WTC11 (cell line): ENCODE measurements around the gene ZNF592. TPM values are rescaled to one million over a fixed set of nuclear protein-coding genes. Genes with fewer than 3 reads are reported as not detected.

Source experiments
- ATAC-seq: fragments of 200-7000 bp; cut with Tn5 transposase; 2 replicates; pipeline ENCODE4 v1.10.0; 2021; ENCODE audit warnings: mild to moderate bottlenecking, moderate library complexity
- CTCF ChIA-PET: fragments of 300-600 bp; sonication (Branson Sonifier 250); formaldehyde crosslinking; loops from one replicate; lab custom pipeline; 2021; ENCODE audit warnings: antibody characterized with exemption; lab: Charles Lee
- POLR2A ChIA-PET: fragments of 350-600 bp; sonication (Branson Sonifier 250); formaldehyde crosslinking; loops from one replicate; lab custom pipeline; 2021; ENCODE audit warnings: antibody characterized with exemption; lab: Charles Lee
- DNase-seq: peaks from one replicate; pipeline ENCODE4 v3.0.0; 2021; ENCODE audit warnings: low spot score
- H3K27ac Mint-ChIP-seq: 2 replicates; pipeline ENCODE4 v1.8.0; 2021; ENCODE audit warnings: mixed read lengths
- H3K27me3 Mint-ChIP-seq: 2 replicates; pipeline ENCODE4 v1.8.0; 2021; ENCODE audit warnings: low read depth, mild to moderate bottlenecking, moderate library complexity, mixed read lengths
- H3K36me3 Mint-ChIP-seq: 2 replicates; pipeline ENCODE4 v1.8.0; 2021; ENCODE audit warnings: mixed read lengths
- H3K4me1 Mint-ChIP-seq: 2 replicates; pipeline ENCODE4 v1.8.0; 2022; ENCODE audit warnings: mixed read lengths
- H3K4me3 Mint-ChIP-seq: 2 replicates; pipeline ENCODE4 v1.8.0; 2021; ENCODE audit warnings: mild to moderate bottlenecking, moderate library complexity, mixed read lengths
- H3K9me3 Mint-ChIP-seq: 2 replicates; pipeline ENCODE4 v1.8.0; 2021; ENCODE audit warnings: mixed read lengths
- AR ChIP-seq: fragments of 250-450 bp; sonication (Bioruptor Pico); IDR thresholded peaks from 2 replicates; pipeline ENCODE4 v1.9.0; 2021; ENCODE audit warnings: mild to moderate bottlenecking
- CTCF ChIP-seq: fragments of 200-600 bp; IDR thresholded peaks from 2 replicates; pipeline ENCODE4 v1.8.0; 2022; ENCODE audit warnings: antibody characterized with exemption
- FOXK1 ChIP-seq: sonication (generic); formaldehyde crosslinking; IDR thresholded peaks from 2 replicates; pipeline ENCODE4 v1.8.0; 2022; ENCODE audit warnings: mild to moderate bottlenecking, moderate library complexity, missing genetic modification reagents
- FOXP1 ChIP-seq: sonication (generic); formaldehyde crosslinking; IDR thresholded peaks from 2 replicates; pipeline ENCODE4 v1.8.0; 2022; ENCODE audit warnings: missing genetic modification reagents, mild to moderate bottlenecking, moderate library complexity, borderline replicate concordance
- FOXP4 ChIP-seq: sonication (generic); formaldehyde crosslinking; IDR thresholded peaks from 2 replicates; pipeline ENCODE4 v1.8.0; 2022; ENCODE audit warnings: mild to moderate bottlenecking, missing genetic modification reagents
- GRHL2 ChIP-seq: fragments of 250-450 bp; sonication (Bioruptor Pico); IDR thresholded peaks from 2 replicates; pipeline ENCODE4 v1.8.0; 2022; ENCODE audit warnings: mild to moderate bottlenecking, moderate library complexity; ENCODE audit not compliant: insufficient replicate concordance, severe bottlenecking
- GTF2I ChIP-seq: fragments of 250-450 bp; sonication (Bioruptor Pico); conservative IDR thresholded peaks from 2 replicates; pipeline ENCODE4 v1.4.0; 2021; ENCODE audit warnings: mild to moderate bottlenecking
- HMGXB4 ChIP-seq: sonication (generic); formaldehyde crosslinking; IDR thresholded peaks from 2 replicates; pipeline ENCODE4 v1.8.1; 2023; ENCODE audit warnings: mild to moderate bottlenecking, moderate library complexity, missing genetic modification reagents
- IRF1 ChIP-seq: sonication (generic); formaldehyde crosslinking; IDR thresholded peaks from 2 replicates; pipeline ENCODE4 v1.8.0; 2023; ENCODE audit warnings: missing genetic modification reagents
- JUN ChIP-seq: sonication (generic); formaldehyde crosslinking; IDR thresholded peaks from 2 replicates; pipeline ENCODE4 v1.8.0; 2023; ENCODE audit warnings: mild to moderate bottlenecking, missing genetic modification reagents
- KAT7 ChIP-seq: sonication (generic); formaldehyde crosslinking; IDR thresholded peaks from 2 replicates; pipeline ENCODE4 v1.8.1; 2023; ENCODE audit warnings: missing genetic modification reagents, mild to moderate bottlenecking, borderline replicate concordance
- STAT6 ChIP-seq: sonication (generic); formaldehyde crosslinking; conservative IDR thresholded peaks from 2 replicates; pipeline ENCODE4 v1.8.1; 2023; ENCODE audit warnings: mild to moderate bottlenecking, low read depth, missing genetic modification reagents, moderate library complexity
- TP53 ChIP-seq: sonication (generic); formaldehyde crosslinking; IDR thresholded peaks from 2 replicates; pipeline ENCODE4 v1.8.1; 2023; ENCODE audit warnings: mild to moderate bottlenecking, missing genetic modification reagents
- USF1 ChIP-seq: sonication (generic); formaldehyde crosslinking; IDR thresholded peaks from 2 replicates; pipeline ENCODE4 v1.8.0; 2022; ENCODE audit warnings: mild to moderate bottlenecking, missing genetic modification reagents
- ZNF121 ChIP-seq: sonication (generic); formaldehyde crosslinking; IDR thresholded peaks from 2 replicates; pipeline ENCODE4 v1.8.0; 2023; ENCODE audit warnings: missing genetic modification reagents
- ZNF423 ChIP-seq: fragments of 250-450 bp; sonication (Bioruptor Pico); IDR thresholded peaks from 2 replicates; pipeline ENCODE4 v2.1.2; 2022; ENCODE audit warnings: mild to moderate bottlenecking, moderate library complexity
- total RNA-seq: library from RNA; stranded (reverse); gene quantifications from 3 replicates; pipeline ENCODE4 v1.2.3, GENCODE V29; 2021
- TF ChIP-seq, protein P1 (sequence below): sonication (generic); formaldehyde crosslinking; IDR thresholded peaks from 2 replicates; pipeline ENCODE4 v1.8.0; 2022; ENCODE audit warnings: mild to moderate bottlenecking, missing genetic modification reagents
- TF ChIP-seq, protein P2 (sequence below): sonication (generic); formaldehyde crosslinking; conservative IDR thresholded peaks from 2 replicates; pipeline ENCODE4 v1.8.1; 2022; ENCODE audit warnings: mild to moderate bottlenecking, missing genetic modification reagents
- TF ChIP-seq, protein P3 (sequence below): fragments of 250-450 bp; sonication (Bioruptor Pico); IDR thresholded peaks from 2 replicates; pipeline ENCODE4 v1.9.0; 2021; ENCODE audit warnings: mild to moderate bottlenecking

The ZNF592 gene
- total RNA-seq, 1 experiment from 2014 or later = 28.0 TPM

DNA sequence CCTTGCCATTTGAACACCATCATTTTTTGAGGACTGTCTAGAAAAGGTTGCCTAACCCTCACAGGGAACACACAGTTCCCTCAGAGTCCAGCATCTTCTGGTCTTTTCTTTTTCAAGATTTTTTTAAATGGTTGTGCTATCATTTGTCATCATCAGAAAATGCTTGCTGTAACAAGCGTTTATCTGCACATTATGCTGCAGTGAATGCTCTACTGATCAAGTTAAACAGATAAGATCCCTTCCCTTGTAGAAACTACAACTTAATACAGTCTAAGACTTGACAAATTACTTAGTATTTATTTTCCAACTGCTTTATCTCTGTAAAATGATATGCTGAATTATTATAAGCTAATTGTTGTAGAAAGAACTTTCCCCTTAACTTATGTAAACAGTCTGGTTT, 56.8 kb downstream of the ZNF592 start (continued):
- no peak for TF ChIP-seq KAT7 (CRISPR knock-in tag)
- no peak for TF ChIP-seq GTF2I (CRISPR knock-in tag)
- TF ChIP-seq FOXP1 (CRISPR knock-in tag) = no peak
- no peak for TF ChIP-seq JUN (CRISPR knock-in tag)
- TF ChIP-seq, protein P1, sequence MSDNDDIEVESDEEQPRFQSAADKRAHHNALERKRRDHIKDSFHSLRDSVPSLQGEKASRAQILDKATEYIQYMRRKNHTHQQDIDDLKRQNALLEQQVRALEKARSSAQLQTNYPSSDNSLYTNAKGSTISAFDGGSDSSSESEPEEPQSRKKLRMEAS = no peak
- no peak for TF ChIP-seq TP53
- no peak for TF ChIP-seq GRHL2

- no peaks in the 10 kb centered on the region; the same call in 1 of the 2 replicates for H3K36me3 Mint-ChIP-seq
- DNase-seq = no peak
- H3K27me3 Mint-ChIP-seq = no peaks in the 10 kb centered on the region
- CTCF ChIA-PET = no interaction called here
- H3K4me1 Mint-ChIP-seq = no peaks in the 10 kb centered on the region
- no peak overlapping the region for H3K27ac Mint-ChIP-seq
- ATAC-seq = no peak
- no peaks in the 10 kb centered on the region for H3K9me3 Mint-ChIP-seq
- POLR2A ChIA-PET = interaction anchor here (0.6 kb wide), 1 partner anchor 24 kb away, joined by 3 read pairs; no protein-coding TSS in a partner anchor
- H3K4me3 Mint-ChIP-seq = no peak overlapping the region
- TF ChIP-seq, protein P2, sequence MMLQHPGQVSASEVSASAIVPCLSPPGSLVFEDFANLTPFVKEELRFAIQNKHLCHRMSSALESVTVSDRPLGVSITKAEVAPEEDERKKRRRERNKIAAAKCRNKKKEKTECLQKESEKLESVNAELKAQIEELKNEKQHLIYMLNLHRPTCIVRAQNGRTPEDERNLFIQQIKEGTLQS (CRISPR knock-in tag) = no peak
- TF ChIP-seq FOXP4 (CRISPR knock-in tag) (no peak), IRF1 (CRISPR knock-in tag) (no peak), STAT6 (CRISPR knock-in tag) (no peak), ZNF121 (no peak), HMGXB4 (CRISPR knock-in tag) (no peak), ZNF423 (CRISPR knock-in tag) (no peak), CTCF (no peak), FOXK1 (CRISPR knock-in tag) (no peak), USF1 (no peak), AR (CRISPR knock-in tag) (no peak)
- TF ChIP-seq, protein P3, sequence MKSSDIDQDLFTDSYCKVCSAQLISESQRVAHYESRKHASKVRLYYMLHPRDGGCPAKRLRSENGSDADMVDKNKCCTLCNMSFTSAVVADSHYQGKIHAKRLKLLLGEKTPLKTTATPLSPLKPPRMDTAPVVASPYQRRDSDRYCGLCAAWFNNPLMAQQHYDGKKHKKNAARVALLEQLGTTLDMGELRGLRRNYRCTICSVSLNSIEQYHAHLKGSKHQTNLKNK = no peak
- TF ChIP-seq, protein P1 = no peak
Observed at GRCh38 chr15:84807228-84807627, 58.8 kb downstream of the ZNF592 start.
